DOHH2 (cell line): Measurements from ENCODE around the gene SERPINB7.

ENCODE experiments used
- H3F3A ChIP-seq: fragments of 200-600 bp; sonication (generic), shearing (Covaris generic); 2 replicates; pipeline ENCODE4 v1.6.0; 2016; ENCODE audit warnings: antibody characterized with exemption, mild to moderate bottlenecking; ENCODE audit not compliant: control insufficient read depth, insufficient read depth
- H3K27ac ChIP-seq: fragments of 200-600 bp; sonication (generic); 2 replicates; pipeline ENCODE4 v1.5.1; 2014; ENCODE audit warnings: low read depth, mild to moderate bottlenecking, low read length, moderate library complexity
- H3K27me3 ChIP-seq: fragments of 200-600 bp; sonication (generic); 2 replicates; pipeline ENCODE4 v1.6.1; 2014; ENCODE audit warnings: mild to moderate bottlenecking, low read length, mixed read lengths; ENCODE audit not compliant: control insufficient read depth
- H3K36me3 ChIP-seq: fragments of 200-600 bp; sonication (generic); 2 replicates; pipeline ENCODE4 v1.6.1; 2014; ENCODE audit warnings: mild to moderate bottlenecking, low read length, moderate library complexity, mixed read lengths; ENCODE audit not compliant: control insufficient read depth
- H3K4me1 ChIP-seq: fragments of 200-600 bp; sonication (generic); 2 replicates; pipeline ENCODE4 v1.6.1; 2014; ENCODE audit warnings: mild to moderate bottlenecking, low read length, mixed read lengths; ENCODE audit not compliant: control insufficient read depth
- H3K4me2 ChIP-seq: fragments of 200-600 bp; sonication (generic); 2 replicates; pipeline ENCODE4 v1.6.0; 2014; ENCODE audit warnings: mild to moderate bottlenecking, low read length, moderate library complexity
- H3K4me3 ChIP-seq: fragments of 200-600 bp; sonication (generic); 2 replicates; pipeline ENCODE4 v1.5.1; 2014; ENCODE audit warnings: mild to moderate bottlenecking, low read length, mixed read lengths
- H3K79me2 ChIP-seq: fragments of 200-600 bp; sonication (generic); 2 replicates; pipeline ENCODE4 v1.6.1; 2014; ENCODE audit warnings: mild to moderate bottlenecking, low read length, mixed read lengths; ENCODE audit not compliant: control insufficient read depth
- H3K9me2 ChIP-seq: fragments of 200-600 bp; sonication (generic); replicated peaks from 2 replicates; pipeline ENCODE4 v1.6.1; 2014; ENCODE audit warnings: mild to moderate bottlenecking, low read length, mixed read lengths; ENCODE audit not compliant: control insufficient read depth
- H3K9me3 ChIP-seq: fragments of 200-600 bp; sonication (generic); 2 replicates; pipeline ENCODE4 v1.6.1; 2014; ENCODE audit warnings: antibody characterized with exemption, low read length, mixed read lengths; ENCODE audit not compliant: control insufficient read depth, insufficient read depth
- H4K20me1 ChIP-seq: fragments of 200-600 bp; sonication (generic); 2 replicates; pipeline ENCODE4 v1.6.0; 2014; ENCODE audit warnings: low read depth, mild to moderate bottlenecking, antibody characterized with exemption, low read length, moderate library complexity; ENCODE audit not compliant: control insufficient read depth, insufficient read depth
- EZH2phosphoT487 ChIP-seq: fragments of 200-600 bp; sonication (generic); IDR thresholded peaks from 2 replicates; pipeline ENCODE4 v1.6.1; 2017; ENCODE audit warnings: borderline replicate concordance, mild to moderate bottlenecking, antibody characterized with exemption, low read length, moderate library complexity, mixed read lengths
- TF ChIP-seq, protein P1 (sequence below): fragments of 200-600 bp; sonication (generic); IDR thresholded peaks from one replicate; pipeline ENCODE4 v1.5.1; 2014; ENCODE audit warnings: antibody characterized with exemption, mild to moderate bottlenecking, low read depth, low read length; ENCODE audit not compliant: poor library complexity, severe bottlenecking

The SERPINB7 gene

DNA sequence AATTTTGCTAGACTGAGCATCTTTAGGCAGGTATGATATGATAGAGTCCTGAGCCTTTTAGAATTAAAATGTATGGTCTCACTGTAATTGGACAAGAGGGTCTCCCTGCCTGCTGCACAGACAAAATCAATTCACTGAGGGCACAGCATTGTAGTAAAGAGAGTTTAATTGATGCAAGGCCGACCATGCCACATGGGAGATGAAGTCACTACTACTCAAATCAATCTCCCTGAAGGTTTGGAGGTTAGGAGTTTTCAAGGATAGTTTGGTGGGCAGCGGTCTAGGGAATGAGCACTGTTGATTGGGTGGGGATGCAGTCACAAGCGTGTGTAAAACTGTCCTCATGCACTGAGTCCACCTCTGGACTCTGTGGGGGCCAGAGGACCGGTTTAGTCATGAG lies 26.1 kb downstream of the SERPINB7 start:
- no peak overlapping the region for H3K4me3 ChIP-seq
- no peak for TF ChIP-seq EZH2phosphoT487
- TF ChIP-seq, protein P1, sequence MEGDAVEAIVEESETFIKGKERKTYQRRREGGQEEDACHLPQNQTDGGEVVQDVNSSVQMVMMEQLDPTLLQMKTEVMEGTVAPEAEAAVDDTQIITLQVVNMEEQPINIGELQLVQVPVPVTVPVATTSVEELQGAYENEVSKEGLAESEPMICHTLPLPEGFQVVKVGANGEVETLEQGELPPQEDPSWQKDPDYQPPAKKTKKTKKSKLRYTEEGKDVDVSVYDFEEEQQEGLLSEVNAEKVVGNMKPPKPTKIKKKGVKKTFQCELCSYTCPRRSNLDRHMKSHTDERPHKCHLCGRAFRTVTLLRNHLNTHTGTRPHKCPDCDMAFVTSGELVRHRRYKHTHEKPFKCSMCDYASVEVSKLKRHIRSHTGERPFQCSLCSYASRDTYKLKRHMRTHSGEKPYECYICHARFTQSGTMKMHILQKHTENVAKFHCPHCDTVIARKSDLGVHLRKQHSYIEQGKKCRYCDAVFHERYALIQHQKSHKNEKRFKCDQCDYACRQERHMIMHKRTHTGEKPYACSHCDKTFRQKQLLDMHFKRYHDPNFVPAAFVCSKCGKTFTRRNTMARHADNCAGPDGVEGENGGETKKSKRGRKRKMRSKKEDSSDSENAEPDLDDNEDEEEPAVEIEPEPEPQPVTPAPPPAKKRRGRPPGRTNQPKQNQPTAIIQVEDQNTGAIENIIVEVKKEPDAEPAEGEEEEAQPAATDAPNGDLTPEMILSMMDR: no peak
- H3K27ac ChIP-seq: no peak overlapping the region
- H4K20me1 ChIP-seq: no peaks in the 10 kb centered on the region
- H3K79me2 ChIP-seq: no peaks in the 10 kb centered on the region
- H3K36me3 ChIP-seq: no peaks in the 10 kb centered on the region
- no peaks in the 10 kb centered on the region for H3F3A ChIP-seq
- no peaks in the 10 kb centered on the region for H3K9me3 ChIP-seq
- no peaks in the 10 kb centered on the region; the same call in 1 of the 2 replicates for H3K9me2 ChIP-seq
- H3K4me1 ChIP-seq: no peaks in the 10 kb centered on the region
- H3K4me2 ChIP-seq: no peak overlapping the region
- no peaks in the 10 kb centered on the region for H3K27me3 ChIP-seq

DNA sequence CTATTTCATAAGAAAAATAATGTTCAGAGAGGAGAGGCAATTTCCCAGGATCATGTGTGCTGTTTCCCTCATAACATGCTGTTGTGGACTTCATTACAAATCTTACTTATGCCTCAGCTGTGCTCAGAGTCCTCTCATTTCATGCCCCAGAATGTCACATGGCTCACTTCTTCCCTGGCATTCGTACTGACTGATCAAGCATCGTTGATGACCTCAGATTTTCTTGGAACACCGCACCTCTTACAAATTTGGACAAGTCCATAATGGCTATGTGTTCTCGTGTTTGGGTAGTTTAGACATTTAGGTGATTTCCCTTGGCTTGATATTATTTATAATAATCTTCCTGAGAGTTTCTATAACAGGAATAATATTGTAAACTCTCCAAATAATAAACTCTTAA lies 32.9 kb downstream of the SERPINB7 start:
- H3F3A ChIP-seq: no peaks in the 10 kb centered on the region
- no peaks in the 10 kb centered on the region for H3K4me1 ChIP-seq
- H3K79me2 ChIP-seq: no peaks in the 10 kb centered on the region
- no peak overlapping the region for H3K27ac ChIP-seq
- H3K36me3 ChIP-seq: no peaks in the 10 kb centered on the region
- no peaks in the 10 kb centered on the region; the same call in 1 of the 2 replicates for H3K9me2 ChIP-seq
- no peaks in the 10 kb centered on the region for H4K20me1 ChIP-seq
- no peak overlapping the region for H3K4me2 ChIP-seq
- no peak for TF ChIP-seq EZH2phosphoT487
- TF ChIP-seq, protein P1: no peak
- H3K4me3 ChIP-seq: no peak overlapping the region
- 0 out of 2 replicates have a peak, but pooled peaks cover 4% of the 10 kb centered on the region for H3K27me3 ChIP-seq
- no peaks in the 10 kb centered on the region for H3K9me3 ChIP-seq

DNA sequence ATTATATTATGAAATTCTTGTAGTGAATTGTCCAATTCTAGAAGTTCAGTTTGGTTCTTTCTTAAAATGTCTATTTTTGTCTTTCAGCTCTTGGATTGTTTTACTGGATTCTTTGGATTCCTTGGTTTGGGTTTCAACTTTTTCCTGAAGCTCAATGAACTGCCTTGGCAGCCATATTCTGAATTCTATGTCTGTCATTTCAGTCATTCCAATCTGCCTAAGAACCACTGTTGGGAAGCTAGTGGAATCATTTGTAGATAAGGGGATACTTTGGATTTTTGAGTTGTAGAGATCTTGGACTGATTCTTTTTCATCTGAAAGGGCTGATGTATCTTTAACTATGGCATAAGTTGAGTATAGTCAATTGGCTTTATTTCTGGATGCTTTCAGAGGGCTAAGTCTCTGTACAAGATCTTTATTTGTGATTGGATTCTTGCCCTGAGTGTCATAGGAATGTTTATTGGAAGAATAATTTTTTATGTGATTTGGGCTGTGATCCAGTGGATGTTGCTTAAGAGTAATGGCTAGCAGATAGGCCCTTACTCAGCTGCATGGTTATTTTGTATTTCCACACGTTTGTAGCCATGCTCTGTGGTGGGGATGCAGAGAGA lies 42.3 kb downstream of the SERPINB7 start:
- Histone ChIP-seq H3K4me3 (no peak overlapping the region), H3K27me3 (no peaks in the 10 kb centered on the region), H3F3A (no peaks in the 10 kb centered on the region), H3K9me2 (no peaks in the 10 kb centered on the region), H3K4me2 (no peak overlapping the region), H3K4me1 (peaks cover 14% of the 10 kb centered on the region), H3K9me3 (no peaks in the 10 kb centered on the region), H4K20me1 (no peaks in the 10 kb centered on the region), H3K36me3 (no peaks in the 10 kb centered on the region), H3K79me2 (no peaks in the 10 kb centered on the region), H3K27ac (no peak overlapping the region)
- no peak for TF ChIP-seq EZH2phosphoT487
- TF ChIP-seq, protein P1: no peak
